GM23248 (cell line): Measurements from ENCODE around the gene LARP4B.

Experiments
- EZH2 ChIP-seq: fragments of 200-600 bp; sonication (generic); IDR thresholded peaks from 2 replicates; pipeline ENCODE4 v1.6.1; 2018; ENCODE audit warnings: antibody characterized with exemption, mild to moderate bottlenecking; ENCODE audit not compliant: insufficient read depth, poor library complexity, severe bottlenecking
- EZH2phosphoT487 ChIP-seq: fragments of 200-600 bp; sonication (generic); IDR thresholded peaks from 2 replicates; pipeline ENCODE4 v1.6.1; 2018; ENCODE audit warnings: antibody characterized with exemption, moderate library complexity, mild to moderate bottlenecking, low read depth; ENCODE audit not compliant: insufficient read depth

DNA sequence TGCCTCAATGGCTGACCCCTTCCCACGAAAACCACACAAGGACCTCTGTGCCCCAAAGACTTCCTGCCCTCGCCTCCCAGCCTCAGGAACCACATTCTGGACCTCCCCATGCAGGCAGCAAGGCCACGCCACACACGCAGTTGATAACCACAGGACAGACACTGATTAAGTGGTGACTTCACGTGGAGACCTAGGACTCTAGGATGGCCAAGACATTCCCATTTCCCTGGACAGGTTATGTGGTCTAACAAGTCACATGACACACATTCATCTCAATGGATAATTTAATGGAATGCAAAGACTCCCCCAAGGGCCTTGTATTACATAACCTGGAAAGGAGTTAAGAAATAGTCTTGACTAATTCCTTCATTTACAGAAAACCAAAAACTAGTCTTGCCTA is 110.2 kb downstream of the LARP4B start:
- TF ChIP-seq EZH2, result no peak
- no peak for TF ChIP-seq EZH2phosphoT487
